IMR-90 (cell line): ENCODE results near the gene XYLT2. TPM values are rescaled to one million over a fixed set of nuclear protein-coding genes. Genes with fewer than 3 reads are reported as not detected.

ENCODE experiments used
- ATAC-seq: fragments of 200-7000 bp; cut with Tn5 transposase; 2 replicates; pipeline ENCODE4 v1.9.1; 2020; ENCODE audit warnings: low read depth, mild to moderate bottlenecking, moderate library complexity
- BruUV-seq: library from RNA; stranded (reverse); fragments of 400-500 nt; replicated peaks from 2 replicates; lab custom pipeline; 2021; lab: Mats Ljungman, UMichigan
- CTCF ChIA-PET: fragments of 300-600 bp; formaldehyde crosslinking; extraction: SDS; loops from one replicate; lab custom pipeline; 2021; ENCODE audit warnings: antibody characterized with exemption; lab: Yijun Ruan, JAX
- POLR2A ChIA-PET: fragments of 300-600 bp; sonication (Branson Sonifier 250); formaldehyde crosslinking; loops from one replicate; lab custom pipeline; 2022; ENCODE audit warnings: antibody characterized with exemption; ENCODE audit not compliant: unreplicated experiment; lab: Charles Lee
- DNase-seq: peaks from one replicate; pipeline ENCODE4 v3.0.0; 2013
- H2AFZ ChIP-seq: replicated peaks from 2 replicates; pipeline ENCODE3; 2013; ENCODE audit warnings: low read length, mild to moderate bottlenecking; ENCODE audit not compliant: poor library complexity
- H2AK5ac ChIP-seq: 2 replicates; pipeline ENCODE4 v1.6.1; 2013; ENCODE audit warnings: low read depth, low read length, inconsistent platforms
- H2AK9ac ChIP-seq: replicated peaks from 2 replicates; pipeline ENCODE3; 2013; ENCODE audit warnings: mild to moderate bottlenecking, low read depth, low read length, moderate library complexity; ENCODE audit not compliant: poor library complexity
- H2BK120ac ChIP-seq: 2 replicates; pipeline ENCODE4 v1.6.1; 2013; ENCODE audit warnings: low read depth, low read length, inconsistent platforms
- H2BK15ac ChIP-seq: 3 replicates; pipeline ENCODE4 v1.6.1; 2013; ENCODE audit warnings: low read depth, low read length, inconsistent platforms
- H2BK20ac ChIP-seq: 2 replicates; pipeline ENCODE4 v1.6.1; 2013; ENCODE audit warnings: low read depth, mild to moderate bottlenecking, inconsistent platforms, low read length, moderate library complexity
- H2BK5ac ChIP-seq: 2 replicates; pipeline ENCODE4 v1.6.1; 2013; ENCODE audit warnings: mild to moderate bottlenecking, low read depth, low read length, inconsistent platforms; ENCODE audit not compliant: poor library complexity, severe bottlenecking
- H3K14ac ChIP-seq: replicated peaks from 2 replicates; pipeline ENCODE4 v1.6.1; 2013; ENCODE audit warnings: low read depth, low read length, inconsistent platforms
- H3K18ac ChIP-seq: 2 replicates; pipeline ENCODE4 v1.6.1; 2013; ENCODE audit warnings: low read depth, low read length, control low read depth
- H3K23ac ChIP-seq: 2 replicates; pipeline ENCODE4 v1.6.1; 2013; ENCODE audit warnings: low read depth, low read length, inconsistent platforms
- H3K27ac ChIP-seq: 2 replicates; pipeline ENCODE4 v1.5.1; 2013; ENCODE audit warnings: mild to moderate bottlenecking, control low read depth, low read length; ENCODE audit not compliant: insufficient read depth
- H3K27me3 ChIP-seq: 2 replicates; pipeline ENCODE4 v1.6.1; 2013; ENCODE audit warnings: low read length; ENCODE audit not compliant: control insufficient read depth, insufficient read depth
- H3K36me3 ChIP-seq: 2 replicates; pipeline ENCODE4 v1.6.1; 2013; ENCODE audit warnings: low read length, mixed read lengths; ENCODE audit not compliant: control insufficient read depth, insufficient read depth
- H3K4ac ChIP-seq: 2 replicates; pipeline ENCODE4 v1.6.1; 2013; ENCODE audit warnings: low read depth, low read length, inconsistent platforms
- H3K4me1 ChIP-seq: 2 replicates; pipeline ENCODE4 v1.6.1; 2013; ENCODE audit warnings: low read length, mixed read lengths; ENCODE audit not compliant: control insufficient read depth, insufficient read depth
- H3K4me2 ChIP-seq: 2 replicates; pipeline ENCODE4 v1.6.1; 2013; ENCODE audit warnings: low read depth, mild to moderate bottlenecking, control low read depth, low read length, moderate library complexity
- H3K4me3 ChIP-seq: 2 replicates; pipeline ENCODE4 v1.5.1; 2013; ENCODE audit warnings: low read depth, mild to moderate bottlenecking, control low read depth, low read length, moderate library complexity; ENCODE audit not compliant: insufficient read depth
- H3K56ac ChIP-seq: 2 replicates; pipeline ENCODE4 v1.6.1; 2013; ENCODE audit warnings: low read length, inconsistent platforms; ENCODE audit not compliant: insufficient read depth; ENCODE audit errors: extremely low read depth
- H3K79me1 ChIP-seq, 2 experiments: 2 replicates each; pipeline ENCODE4 v1.6.1; 2013; ENCODE audit warnings: low read length in 2 of 2, inconsistent platforms in 1 of 2, low read depth in 1 of 2
- H3K9ac ChIP-seq: 2 replicates; pipeline ENCODE4 v1.6.1; 2013; ENCODE audit warnings: low read depth, low read length, control low read depth
- H3K9me1 ChIP-seq: 2 replicates; pipeline ENCODE4 v1.6.1; 2013; ENCODE audit warnings: low read length, inconsistent platforms; ENCODE audit not compliant: insufficient read depth
- H3K9me3 ChIP-seq: 2 replicates; pipeline ENCODE4 v1.6.1; 2013; ENCODE audit warnings: low read length; ENCODE audit not compliant: control insufficient read depth, insufficient read depth
- H4K20me1 ChIP-seq: 2 replicates; pipeline ENCODE4 v1.6.1; 2013; ENCODE audit warnings: low read length, inconsistent platforms; ENCODE audit not compliant: insufficient read depth
- H4K5ac ChIP-seq: 2 replicates; pipeline ENCODE4 v1.6.1; 2013; ENCODE audit warnings: mild to moderate bottlenecking, low read depth, low read length, control low read depth
- H4K8ac ChIP-seq, 2 experiments: 2 replicates each; pipeline ENCODE4 v1.6.1; 2013; ENCODE audit warnings: low read depth in 2 of 2, low read length in 2 of 2, control low read depth in 1 of 2, inconsistent platforms in 1 of 2
- H4K91ac ChIP-seq: 2 replicates; pipeline ENCODE4 v1.6.1; 2013; ENCODE audit warnings: low read depth, low read length, inconsistent platforms; ENCODE audit not compliant: insufficient read depth
- MAFK ChIP-seq: IDR thresholded peaks from 2 replicates; pipeline ENCODE4 v1.6.1; 2012; ENCODE audit warnings: low read depth, low read length, improper control_type of control experiment
- MAZ ChIP-seq: IDR thresholded peaks from 2 replicates; pipeline ENCODE4 v1.6.1; 2012; ENCODE audit warnings: low read depth, mild to moderate bottlenecking, low read length, improper control_type of control experiment, moderate library complexity, borderline replicate concordance
- RAD21 ChIP-seq: IDR thresholded peaks from 2 replicates; pipeline ENCODE4 v1.6.1; 2012; ENCODE audit warnings: low read length, improper control_type of control experiment
- USF2 ChIP-seq: fragments of 150-350 bp; IDR thresholded peaks from 2 replicates; pipeline ENCODE4 v1.6.1; 2017; ENCODE audit warnings: mild to moderate bottlenecking, antibody characterized with exemption, low read length, low read depth
- WGBS, 2 experiments: methylation state at CpG; one replicate each; pipeline versions ENCODE4 v1.1.5 to v1.1.7; 2013; ENCODE audit warnings: missing lambda C conversion rate in 2 of 2; ENCODE audit not compliant: insufficient read length in 1 of 2; ENCODE audit errors: extremely low coverage in 2 of 2; 5-methylcytosine and 5-hydroxymethylcytosine counted together
- dilution Hi-C: fragments of 300-500 bp; cut with HindIII; formaldehyde crosslinking; loops from one replicate; pipeline ENCODE4 v1.14.3; 2018; ENCODE audit warnings: low sequenced_read_pairs; ENCODE audit not compliant: unreplicated experiment
- in situ Hi-C: fragments of 300-500 bp; cut with MboI; formaldehyde crosslinking; loops from 3 replicates; pipeline ENCODE4 v1.14.3; 2019; ENCODE audit warnings: low sequenced_read_pairs, inconsistent platforms, mixed read lengths
- intact Hi-C: fragments of 100-400 bp; cut with micrococcal nuclease; formaldehyde crosslinking; loops from 2 replicates; pipeline ENCODE4 v1.10.0; 2022
- polyA plus RNA-seq, 3 experiments: library from polyadenylated mRNA; depleted of rRNA; stranded (reverse); fragments of >200 nt; gene quantifications; 2 replicates each; pipeline ENCODE4 v1.2.3, GENCODE V29; 2012; ENCODE audit warnings: low replicate concordance in 1 of 3
- total RNA-seq: library from RNA; depleted of rRNA; stranded (reverse); fragments of >200 nt; gene quantifications from 2 replicates; pipeline ENCODE4 v1.2.3, GENCODE V29; 2012

The XYLT2 gene
- total and polyA plus RNA-seq, 2 of the 4 experiments (the other 2 are of a cell fraction), result 27.7 to 31.9 TPM

GRCh38 chr17:50312308-50312707, 33.6 kb upstream of the XYLT2 start:
- no peak overlapping the region for H3K27ac ChIP-seq
- TF ChIP-seq USF2 (no peak), MAZ (peak; percentile 28; the same call in 1 of the 2 replicates), MAFK (no peak), RAD21 (no peak)
- H2BK120ac ChIP-seq, result no peak overlapping the region
- WGBS, 2 experiments, result 20% methylated on average over 1 of the region's 5 CpGs; no CpG with 5 or more reads in 1 of the 2 experiments
- no peak overlapping the region for H4K91ac ChIP-seq
- no peak overlapping the region; the same call in 1 of the 2 replicates for H3K4ac ChIP-seq
- dilution Hi-C loops, result no loop called here
- H2BK20ac ChIP-seq, result no peak overlapping the region
- H3K18ac ChIP-seq, result no peak overlapping the region
- H4K20me1 ChIP-seq, result no peaks in the 10 kb centered on the region
- intact Hi-C loops, result no loop called here
- H3K4me3 ChIP-seq, result no peak overlapping the region
- H2AFZ ChIP-seq, result no peak overlapping the region
- no peaks in the 10 kb centered on the region for H3K36me3 ChIP-seq
- ChIA-PET POLR2A (no interaction called here), CTCF (no interaction called here)
- H3K27me3 ChIP-seq, result peaks cover 23% of the 10 kb centered on the region
- H2BK5ac ChIP-seq, result no peak overlapping the region
- H2AK5ac ChIP-seq, result no peak overlapping the region
- BruUV-seq, result no TSS peak
- no peaks in the 10 kb centered on the region for H3K79me1 ChIP-seq
- DNase-seq (peak; percentile 34), ATAC-seq (peak; percentile 47)
- no peak overlapping the region for H3K14ac ChIP-seq
- H3K56ac ChIP-seq, result no peak overlapping the region
- in situ Hi-C loops, result loop anchor here (25.0 kb wide), 1 partner anchor 425 kb away; no protein-coding TSS in a partner anchor
- H3K4me2 ChIP-seq, result no peak overlapping the region
- H3K4me1 ChIP-seq, result peaks cover 14% of the 10 kb centered on the region
- H4K8ac ChIP-seq, result no peak overlapping the region
- no peak overlapping the region for H4K5ac ChIP-seq
- no peak overlapping the region for H3K9ac ChIP-seq
- H2BK15ac ChIP-seq, result no peak overlapping the region
- H3K23ac ChIP-seq, result 0 out of 2 replicates have a peak overlapping the region, but pooled peaks have one; percentile 43
- no peaks in the 10 kb centered on the region for H3K9me3 ChIP-seq
- no peak overlapping the region for H2AK9ac ChIP-seq
- peaks cover 6% of the 10 kb centered on the region; the same call in 1 of the 2 replicates for H3K9me1 ChIP-seq
